T-helper 1 cell (primary cell): Measurements from ENCODE around the gene FAM168B.

ENCODE experiments used
- DNase-seq, 5 donors: peaks; one replicate each; pipeline ENCODE4 v3.0.0-alpha.2; 2012 to 2020

Gene FAM168B

GRCh38 chr2:131039535-131039907 lies 53.7 kb downstream of the FAM168B start:
- no peak for DNase-seq

- no peak for DNase-seq
Observed at GRCh38 chr2:131039101-131039440, 54.2 kb downstream of the FAM168B start.

GRCh38 chr2:131038258-131039100 lies 54.8 kb downstream of the FAM168B start:
- no peak for DNase-seq

- DNase-seq: no peak
Observed at GRCh38 chr2:131037398-131038257, 55.6 kb downstream of the FAM168B start.

GRCh38 chr2:131036696-131037397 lies 56.4 kb downstream of the FAM168B start:
- DNase-seq: no peak

- DNase-seq: no peak
Observed at GRCh38 chr2:131036269-131036668, 57.0 kb downstream of the FAM168B start.

- DNase-seq: no peak
Observed at GRCh38 chr2:131035826-131036231, 57.4 kb downstream of the FAM168B start.

GRCh38 chr2:131035112-131035825 lies 58.0 kb downstream of the FAM168B start:
- DNase-seq: no peak

- no peak for DNase-seq
Observed at GRCh38 chr2:131034122-131035051, 58.9 kb downstream of the FAM168B start.

- no peak for DNase-seq
Observed at GRCh38 chr2:131033786-131034121, 59.5 kb downstream of the FAM168B start.

GRCh38 chr2:131032393-131032836 lies 60.8 kb downstream of the FAM168B start:
- no peak for DNase-seq

- no peak for DNase-seq
Observed at GRCh38 chr2:131031875-131032274, 61.4 kb downstream of the FAM168B start.

GRCh38 chr2:131031431-131031841 lies 61.8 kb downstream of the FAM168B start:
- no peak for DNase-seq

- no peak for DNase-seq
Observed at GRCh38 chr2:131030478-131030971, 62.7 kb downstream of the FAM168B start.

GRCh38 chr2:131029812-131030211 lies 63.4 kb downstream of the FAM168B start:
- no peak for DNase-seq

GRCh38 chr2:131027566-131028528 lies 65.4 kb downstream of the FAM168B start:
- no peak for DNase-seq

GRCh38 chr2:131026919-131027318 lies 66.3 kb downstream of the FAM168B start:
- no peak for DNase-seq

- no peak for DNase-seq
Observed at GRCh38 chr2:131023758-131024157, 69.5 kb downstream of the FAM168B start.

- no peak for DNase-seq
Observed at GRCh38 chr2:131022731-131023130, 70.5 kb downstream of the FAM168B start.
